Natural killer cell (primary cell): ENCODE data around the gene PTGIS. TPM values are rescaled to one million over a fixed set of nuclear protein-coding genes. Genes with fewer than 3 reads are reported as not detected.

Source experiments
- ATAC-seq, 3 donors: fragments of 150-1000 bp in 2 of 3; fragments of 200-7000 bp in 1 of 3; cut with Tn5 transposase; 1 replicate in 1 of 3; 2 replicates in 2 of 3; pipeline ENCODE4 v1.10.0; 2021; ENCODE audit warnings: mild to moderate bottlenecking in 2 of 3, moderate library complexity in 2 of 3
- DNase-seq, 2 donors: peaks; one replicate each; pipeline versions ENCODE4 v3.0.0 to v3.0.0-alpha.2; 2013 to 2021; ENCODE audit warnings: mixed read lengths in 1 of 2
- H3K27ac ChIP-seq: one replicate; pipeline ENCODE4 v1.5.1; 2013; ENCODE audit warnings: mild to moderate bottlenecking, low read length
- H3K27me3 ChIP-seq: one replicate; pipeline ENCODE4 v1.6.1; 2013; ENCODE audit warnings: low read length; ENCODE audit not compliant: control insufficient read depth, insufficient read depth
- H3K36me3 ChIP-seq: one replicate; pipeline ENCODE4 v1.6.1; 2013; ENCODE audit warnings: low read length; ENCODE audit not compliant: control insufficient read depth, insufficient read depth
- H3K4me1 ChIP-seq: one replicate; pipeline ENCODE4 v1.6.1; 2013; ENCODE audit warnings: low read length; ENCODE audit not compliant: control insufficient read depth, insufficient read depth
- H3K4me3 ChIP-seq: one replicate; pipeline ENCODE4 v1.5.1; 2013; ENCODE audit warnings: low read length
- H3K9me3 ChIP-seq: one replicate; pipeline ENCODE4 v1.6.1; 2013; ENCODE audit warnings: low read length; ENCODE audit not compliant: control insufficient read depth, insufficient read depth
- H3K27ac Mint-ChIP-seq, 2 donors: one replicate each; pipeline ENCODE4 v1.8.0; 2022; ENCODE audit warnings: mild to moderate bottlenecking in 2 of 2, mixed read lengths in 2 of 2, moderate library complexity in 1 of 2
- H3K27me3 Mint-ChIP-seq, 2 donors: one replicate each; pipeline ENCODE4 v1.8.0; 2022; ENCODE audit warnings: low read depth in 2 of 2, mixed read lengths in 2 of 2
- H3K36me3 Mint-ChIP-seq: one replicate; pipeline ENCODE4 v1.8.0; 2022; ENCODE audit warnings: mixed read lengths
- H3K4me1 Mint-ChIP-seq, 2 donors: one replicate each; pipeline ENCODE4 v1.8.0; 2022; ENCODE audit warnings: mixed read lengths in 2 of 2
- H3K4me3 Mint-ChIP-seq: one replicate; pipeline ENCODE4 v1.8.0; 2022; ENCODE audit warnings: mild to moderate bottlenecking, moderate library complexity, mixed read lengths
- H3K9me3 Mint-ChIP-seq, 2 donors: one replicate each; pipeline ENCODE4 v1.8.0; 2022; ENCODE audit warnings: mixed read lengths in 2 of 2
- WGBS: methylation state at CpG from one replicate; pipeline ENCODE4 v1.1.7; 2013; ENCODE audit warnings: missing lambda C conversion rate; ENCODE audit not compliant: insufficient coverage; 5-methylcytosine and 5-hydroxymethylcytosine counted together
- intact Hi-C: fragments of 100-400 bp; cut with micrococcal nuclease; formaldehyde crosslinking; loops from one replicate; pipeline ENCODE4 v1.14.2; 2022
- total RNA-seq, 4 donors: library from RNA; stranded (reverse); fragments of 120-200 nt in 1 of 4; gene quantifications; one replicate each; pipeline versions ENCODE4 v1.2.3 to v1.2.4, GENCODE V29; 2013 to 2022
- TF ChIP-seq, protein P1 (sequence below): fragments of 200-600 bp; IDR thresholded peaks from one replicate; pipeline ENCODE4 v1.8.0; 2022; ENCODE audit warnings: antibody characterized with exemption

The PTGIS gene
- total RNA-seq, 3 donors from 2014 or later (not counting 1 experiment from before 2014, with no cell fraction given): not detected

DNA sequence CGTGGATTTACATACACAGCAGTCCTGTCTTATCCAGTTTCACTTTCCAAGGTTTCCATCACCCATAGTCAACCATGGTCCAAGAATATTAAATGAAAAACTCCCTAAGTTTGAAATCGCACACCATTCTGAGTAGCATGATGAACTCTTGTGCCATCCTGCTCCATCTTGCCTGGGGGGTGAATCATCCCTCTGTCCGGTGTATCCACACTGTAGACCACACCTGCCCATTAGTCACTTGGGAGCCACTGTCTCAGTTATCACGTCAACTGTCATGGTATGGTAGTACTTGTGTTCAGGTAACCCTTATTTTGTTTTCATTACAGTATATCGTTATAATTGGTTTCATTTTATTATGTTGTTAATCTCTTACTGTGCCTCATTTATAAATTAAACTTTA lies 38.5 kb downstream of the PTGIS start:
- TF ChIP-seq, protein P1, sequence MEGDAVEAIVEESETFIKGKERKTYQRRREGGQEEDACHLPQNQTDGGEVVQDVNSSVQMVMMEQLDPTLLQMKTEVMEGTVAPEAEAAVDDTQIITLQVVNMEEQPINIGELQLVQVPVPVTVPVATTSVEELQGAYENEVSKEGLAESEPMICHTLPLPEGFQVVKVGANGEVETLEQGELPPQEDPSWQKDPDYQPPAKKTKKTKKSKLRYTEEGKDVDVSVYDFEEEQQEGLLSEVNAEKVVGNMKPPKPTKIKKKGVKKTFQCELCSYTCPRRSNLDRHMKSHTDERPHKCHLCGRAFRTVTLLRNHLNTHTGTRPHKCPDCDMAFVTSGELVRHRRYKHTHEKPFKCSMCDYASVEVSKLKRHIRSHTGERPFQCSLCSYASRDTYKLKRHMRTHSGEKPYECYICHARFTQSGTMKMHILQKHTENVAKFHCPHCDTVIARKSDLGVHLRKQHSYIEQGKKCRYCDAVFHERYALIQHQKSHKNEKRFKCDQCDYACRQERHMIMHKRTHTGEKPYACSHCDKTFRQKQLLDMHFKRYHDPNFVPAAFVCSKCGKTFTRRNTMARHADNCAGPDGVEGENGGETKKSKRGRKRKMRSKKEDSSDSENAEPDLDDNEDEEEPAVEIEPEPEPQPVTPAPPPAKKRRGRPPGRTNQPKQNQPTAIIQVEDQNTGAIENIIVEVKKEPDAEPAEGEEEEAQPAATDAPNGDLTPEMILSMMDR: no peak
- no peak overlapping the region for H3K4me3 ChIP-seq
- no peaks in the 10 kb centered on the region for H3K36me3 Mint-ChIP-seq
- peaks cover 0 to 3% of the 10 kb centered on the region in 2 donors for H3K27me3 Mint-ChIP-seq
- H3K9me3 Mint-ChIP-seq: no peaks in the 10 kb centered on the region
- peaks cover 4% of the 10 kb centered on the region for H3K4me1 ChIP-seq
- H3K27me3 ChIP-seq: no peaks in the 10 kb centered on the region
- intact Hi-C loops: no loop called here
- 84% methylated on average over 4 of the region's 5 CpGs for WGBS
- H3K36me3 ChIP-seq: no peaks in the 10 kb centered on the region
- no peak for DNase-seq
- peaks cover 3 to 4% of the 10 kb centered on the region in 2 donors for H3K4me1 Mint-ChIP-seq
- H3K9me3 ChIP-seq: no peaks in the 10 kb centered on the region
- ATAC-seq: no peak
- no peak overlapping the region for H3K4me3 Mint-ChIP-seq
- H3K27ac Mint-ChIP-seq: no peak overlapping the region
- H3K27ac ChIP-seq: no peak overlapping the region

DNA sequence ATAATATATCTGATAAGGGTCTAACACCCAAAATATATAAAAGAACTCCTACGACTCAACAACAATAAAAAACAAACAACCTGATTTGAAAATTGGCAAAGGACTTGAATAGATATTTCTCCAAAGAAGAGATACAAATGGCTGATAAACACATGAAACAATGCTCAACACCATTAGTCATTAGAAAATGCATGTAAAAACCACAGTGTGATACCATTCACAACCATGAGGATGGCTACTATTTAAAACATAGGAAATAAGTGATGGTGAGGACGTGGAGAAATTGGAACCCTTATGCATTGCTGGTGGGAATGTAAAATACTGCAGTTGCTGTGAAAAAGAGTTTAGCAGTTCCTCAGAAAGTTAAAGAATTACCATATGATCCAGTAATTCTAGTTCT lies 41.4 kb downstream of the PTGIS start:
- no peak for ATAC-seq
- Histone ChIP-seq H3K4me1 (no peaks in the 10 kb centered on the region), H3K36me3 (no peaks in the 10 kb centered on the region), H3K27me3 (no peaks in the 10 kb centered on the region), H3K4me3 (no peak overlapping the region), H3K9me3 (no peaks in the 10 kb centered on the region), H3K27ac (no peak overlapping the region)
- no peaks in the 10 kb centered on the region for H3K4me1 Mint-ChIP-seq
- intact Hi-C loops: no loop called here
- 55% methylated on average over 1 of the region's 2 CpGs for WGBS
- H3K9me3 Mint-ChIP-seq: no peaks in the 10 kb centered on the region
- TF ChIP-seq, protein P1: no peak
- H3K27ac Mint-ChIP-seq: no peak overlapping the region
- no peak overlapping the region for H3K4me3 Mint-ChIP-seq
- H3K36me3 Mint-ChIP-seq: no peaks in the 10 kb centered on the region
- DNase-seq: no peak
- peaks cover 16 to 19% of the 10 kb centered on the region in 2 donors for H3K27me3 Mint-ChIP-seq

DNA sequence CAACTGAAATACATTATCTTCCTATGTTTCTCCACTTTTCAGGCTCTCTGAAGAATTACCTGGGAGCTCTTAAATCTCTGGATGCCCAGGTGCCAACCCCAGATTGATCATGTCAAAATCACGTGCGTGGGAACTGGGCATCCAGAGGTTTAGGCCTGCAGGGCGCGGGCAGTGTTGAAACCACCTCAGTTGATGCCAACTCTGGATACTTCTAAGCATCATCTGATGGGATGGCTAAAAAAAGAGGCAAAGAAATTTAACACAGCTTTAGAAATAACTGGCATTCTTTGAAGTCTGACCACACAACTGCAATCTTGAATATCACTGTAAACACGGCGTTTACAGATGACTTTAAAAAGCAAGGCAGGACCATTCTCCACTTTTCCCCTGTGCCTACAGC lies 41.9 kb downstream of the PTGIS start:
- H3K27me3 Mint-ChIP-seq: peaks cover 21 to 22% of the 10 kb centered on the region in 2 donors
- TF ChIP-seq, protein P1: no peak
- H3K4me3 ChIP-seq: no peak overlapping the region
- H3K9me3 ChIP-seq: no peaks in the 10 kb centered on the region
- H3K9me3 Mint-ChIP-seq: no peaks in the 10 kb centered on the region
- H3K4me1 Mint-ChIP-seq: no peaks in the 10 kb centered on the region
- no peaks in the 10 kb centered on the region for H3K4me1 ChIP-seq
- DNase-seq (no peak), ATAC-seq (no peak)
- intact Hi-C loops: no loop called here
- 95% methylated on average over 6 of the region's 6 CpGs for WGBS
- no peak overlapping the region for H3K27ac Mint-ChIP-seq
- no peaks in the 10 kb centered on the region for H3K36me3 ChIP-seq
- no peaks in the 10 kb centered on the region for H3K27me3 ChIP-seq
- no peak overlapping the region for H3K4me3 Mint-ChIP-seq
- H3K27ac ChIP-seq: no peak overlapping the region
- no peaks in the 10 kb centered on the region for H3K36me3 Mint-ChIP-seq

DNA sequence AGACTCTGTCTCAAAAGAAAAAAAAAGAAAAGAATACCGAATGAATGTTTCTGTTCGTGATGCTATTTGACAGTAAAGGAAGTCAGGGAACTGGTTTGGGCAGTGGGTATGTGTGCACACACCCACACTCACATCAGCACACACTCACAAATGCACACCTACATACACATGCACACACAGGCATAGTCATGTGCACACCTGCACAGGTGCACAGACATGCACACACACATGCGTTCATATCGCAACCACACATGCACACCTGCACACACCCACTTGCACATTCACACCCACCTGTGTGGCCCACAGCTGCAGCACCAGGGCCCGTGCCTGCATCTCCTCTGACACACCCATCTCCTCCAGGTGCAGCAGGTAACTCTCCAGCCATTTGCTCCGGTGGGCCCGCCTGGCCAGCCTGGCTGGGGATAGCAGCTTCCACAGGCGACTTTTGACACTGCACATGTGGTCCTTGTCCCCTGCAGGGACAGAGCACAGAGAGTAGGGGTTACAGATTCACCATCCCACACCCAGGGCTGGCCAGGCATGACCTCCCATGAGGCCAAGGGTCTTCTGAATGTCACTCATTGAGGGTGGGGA lies 44.1 kb downstream of the PTGIS start:
- ATAC-seq (no peak), DNase-seq (no peak)
- no peak overlapping the region for H3K4me3 Mint-ChIP-seq
- H3K4me3 ChIP-seq: no peak overlapping the region
- H3K4me1 ChIP-seq: peaks cover 6% of the 10 kb centered on the region
- no peaks in the 10 kb centered on the region for H3K27me3 ChIP-seq
- no peak overlapping the region for H3K27ac ChIP-seq
- peaks cover 15% of the 10 kb centered on the region in 2 donors for H3K4me1 Mint-ChIP-seq
- no peaks in the 10 kb centered on the region for H3K36me3 ChIP-seq
- no peaks in the 10 kb centered on the region for H3K36me3 Mint-ChIP-seq
- TF ChIP-seq, protein P1: no peak
- H3K9me3 Mint-ChIP-seq: no peaks in the 10 kb centered on the region
- 97% methylated on average over 6 of the region's 8 CpGs for WGBS
- H3K27ac Mint-ChIP-seq: no peak overlapping the region
- intact Hi-C loops: no loop called here
- peaks cover 32 to 39% of the 10 kb centered on the region in 2 donors for H3K27me3 Mint-ChIP-seq
- H3K9me3 ChIP-seq: no peaks in the 10 kb centered on the region
